PC-9 (cell line): ENCODE data around the gene BCHE. TPM values are rescaled to one million over a fixed set of nuclear protein-coding genes. Genes with fewer than 3 reads are reported as not detected.

Experiments
- BruUV-seq: library from RNA; stranded (reverse); fragments of 400-500 nt; replicated peaks from 2 replicates; lab custom pipeline; 2021; lab: Mats Ljungman, UMichigan
- CTCF ChIA-PET: fragments of 300-600 bp; sonication (Branson Sonifier 250); formaldehyde crosslinking; loops from one replicate; lab custom pipeline; 2022; ENCODE audit warnings: antibody characterized with exemption; lab: Charles Lee
- POLR2A ChIA-PET: fragments of 300-600 bp; sonication (Branson Sonifier 250); formaldehyde crosslinking; loops from one replicate; lab custom pipeline; 2022; ENCODE audit warnings: antibody characterized with exemption; ENCODE audit not compliant: unreplicated experiment; lab: Charles Lee
- DNase-seq, 2 experiments: peaks; one replicate each; pipeline versions ENCODE4 v3.0.0 to v3.0.0-alpha.2; 2015 to 2022; ENCODE audit warnings: mixed read lengths in 1 of 2
- H2AFZ ChIP-seq: fragments of 200-600 bp; sonication (generic); 2 replicates; pipeline ENCODE4 v1.8.1; 2017; ENCODE audit warnings: antibody characterized with exemption
- H3F3A ChIP-seq: fragments of 200-600 bp; sonication (generic); 2 replicates; pipeline ENCODE4 v1.8.1; 2017; ENCODE audit warnings: antibody characterized with exemption, mild to moderate bottlenecking, low read depth; ENCODE audit not compliant: insufficient read depth
- H3K27ac ChIP-seq: fragments of 200-600 bp; sonication (generic); 2 replicates; pipeline ENCODE4 v1.6.1; 2016; ENCODE audit warnings: mixed run types
- H3K27me3 ChIP-seq: fragments of 200-600 bp; sonication (generic); 2 replicates; pipeline ENCODE4 v1.6.1; 2016; ENCODE audit warnings: low read depth, mixed run types; ENCODE audit not compliant: insufficient read depth
- H3K36me3 ChIP-seq: fragments of 200-600 bp; sonication (generic); 2 replicates; pipeline ENCODE4 v1.6.1; 2016; ENCODE audit warnings: low read depth, mixed run types
- H3K4me1 ChIP-seq: fragments of 200-600 bp; sonication (generic); replicated peaks from 2 replicates; pipeline ENCODE4 v1.6.1; 2016; ENCODE audit warnings: mixed run types; ENCODE audit not compliant: insufficient read depth
- H3K4me2 ChIP-seq: fragments of 200-600 bp; sonication (generic); 2 replicates; pipeline ENCODE4 v1.6.1; 2017; ENCODE audit warnings: mixed run types
- H3K4me3 ChIP-seq: fragments of 200-600 bp; sonication (generic); 2 replicates; pipeline ENCODE4 v1.6.1; 2016; ENCODE audit warnings: mixed run types
- H3K79me2 ChIP-seq: fragments of 200-600 bp; sonication (generic); 2 replicates; pipeline ENCODE4 v1.6.1; 2017; ENCODE audit warnings: low read depth, mixed run types
- H3K9me2 ChIP-seq: fragments of 200-600 bp; sonication (generic); 2 replicates; pipeline ENCODE4 v1.8.1; 2017; ENCODE audit warnings: mild to moderate bottlenecking; ENCODE audit not compliant: insufficient read depth
- H3K9me3 ChIP-seq: fragments of 200-600 bp; sonication (generic); 2 replicates; pipeline ENCODE4 v1.8.1; 2016; ENCODE audit warnings: low read depth; ENCODE audit not compliant: insufficient read depth
- H4K20me1 ChIP-seq: fragments of 200-600 bp; sonication (generic); 2 replicates; pipeline ENCODE4 v1.8.1; 2017; ENCODE audit not compliant: insufficient read depth
- CTCF ChIP-seq: fragments of 200-600 bp; sonication (generic); conservative IDR thresholded peaks from 2 replicates; pipeline ENCODE4 v1.6.1; 2017; ENCODE audit warnings: mixed run types, antibody characterized with exemption, mild to moderate bottlenecking, moderate library complexity
- EZH2 ChIP-seq: fragments of 200-600 bp; sonication (generic); IDR thresholded peaks from 2 replicates; pipeline ENCODE4 v1.8.0; 2017; ENCODE audit warnings: antibody characterized with exemption, low read depth
- intact Hi-C: fragments of 100-400 bp; cut with micrococcal nuclease; formaldehyde crosslinking; loops from one replicate; pipeline ENCODE4 v1.10.0; 2022; ENCODE audit not compliant: unreplicated experiment
- total RNA-seq: library from RNA; stranded (reverse); gene quantifications from 2 replicates; pipeline ENCODE4 v1.2.3, GENCODE V29; 2021

BCHE gene
- total RNA-seq, 1 experiment from 2014 or later = not detected

- POLR2A ChIA-PET = no interaction called here
- Histone ChIP-seq H3K9me3 (no peaks in the 10 kb centered on the region), H3K79me2 (no peaks in the 10 kb centered on the region), H3K4me3 (no peak overlapping the region), H3K36me3 (no peaks in the 10 kb centered on the region), H3K4me2 (no peak overlapping the region), H2AFZ (no peak overlapping the region), H3F3A (no peaks in the 10 kb centered on the region), H3K4me1 (no peaks in the 10 kb centered on the region), H3K27ac (no peak overlapping the region), H3K27me3 (no peaks in the 10 kb centered on the region), H3K9me2 (no peaks in the 10 kb centered on the region), H4K20me1 (no peaks in the 10 kb centered on the region)
- no peak for DNase-seq
- CTCF ChIA-PET = no interaction called here
- TF ChIP-seq CTCF = no peak
- TF ChIP-seq EZH2 = no peak
- intact Hi-C loops = no loop called here
- no TSS peak for BruUV-seq
Measured at GRCh38 chr3:165748094-165748493, 89.1 kb downstream of the BCHE start.

GRCh38 chr3:165746874-165747273 is 90.3 kb downstream of the BCHE start:
- Histone ChIP-seq H2AFZ (no peak overlapping the region), H3K9me3 (no peaks in the 10 kb centered on the region), H3F3A (no peaks in the 10 kb centered on the region), H3K4me1 (no peaks in the 10 kb centered on the region), H4K20me1 (no peaks in the 10 kb centered on the region), H3K36me3 (no peaks in the 10 kb centered on the region), H3K27ac (no peak overlapping the region), H3K4me3 (no peak overlapping the region), H3K4me2 (no peak overlapping the region), H3K27me3 (no peaks in the 10 kb centered on the region), H3K79me2 (no peaks in the 10 kb centered on the region), H3K9me2 (no peaks in the 10 kb centered on the region)
- ChIA-PET POLR2A (no interaction called here), CTCF (no interaction called here)
- no TSS peak for BruUV-seq
- no peak for DNase-seq
- intact Hi-C loops = no loop called here
- TF ChIP-seq EZH2 (no peak), CTCF (no peak)

- Histone ChIP-seq H3K4me2 (no peak overlapping the region), H3K36me3 (no peaks in the 10 kb centered on the region), H3K4me1 (no peaks in the 10 kb centered on the region), H3K9me3 (no peaks in the 10 kb centered on the region), H3K9me2 (no peaks in the 10 kb centered on the region), H3K79me2 (no peaks in the 10 kb centered on the region), H3K4me3 (no peak overlapping the region), H4K20me1 (no peaks in the 10 kb centered on the region), H3K27me3 (no peaks in the 10 kb centered on the region), H2AFZ (no peak overlapping the region), H3F3A (no peaks in the 10 kb centered on the region), H3K27ac (no peak overlapping the region)
- DNase-seq = no peak
- ChIA-PET CTCF (no interaction called here), POLR2A (no interaction called here)
- TF ChIP-seq CTCF (no peak), EZH2 (no peak)
- intact Hi-C loops = no loop called here
- no TSS peak for BruUV-seq
Measured at GRCh38 chr3:165744025-165744424, 93.2 kb downstream of the BCHE start.
